ENCODE results near the gene CCT8.

GRCh38 chr21:29053011-29053553 is 20.4 kb downstream of the CCT8 start:
- TF ChIP-seq CTCF (IDR thresholded peaks at IDR 0.05) = no peak
- TF ChIP-seq POLR2A (IDR thresholded peaks at IDR 0.05) = no peak
